22Rv1 (cell line): ENCODE measurements around the gene PSMA4.

ENCODE experiments used
- CTCF ChIP-seq: fragments of 450-650 bp; IDR thresholded peaks from 2 replicates; pipeline ENCODE4 v1.5.1; 2017; ENCODE audit warnings: mild to moderate bottlenecking
- ZFX ChIP-seq: fragments of 450-650 bp; IDR thresholded peaks from 2 replicates; pipeline ENCODE4 v1.6.1; 2017; ENCODE audit warnings: antibody characterized with exemption, borderline replicate concordance

- TF ChIP-seq CTCF (no peak), ZFX (no peak)
Observed at GRCh38 chr15:78571382-78571781, 31.1 kb downstream of the PSMA4 start.
